HepG2 (cell line): ENCODE data around the gene LAMA5. TPM values are rescaled to one million over a fixed set of nuclear protein-coding genes. Genes with fewer than 3 reads are reported as not detected.

ENCODE experiments used
- AKAP8 ChIP-seq: sonication (generic); formaldehyde crosslinking; IDR thresholded peaks from 2 replicates; pipeline ENCODE4 v1.5.1; 2020; ENCODE audit warnings: mild to moderate bottlenecking, missing genetic modification reagents
- ARNTL ChIP-seq: sonication (generic); formaldehyde crosslinking; IDR thresholded peaks from 2 replicates; pipeline ENCODE4 v1.4.0; 2020; ENCODE audit warnings: mild to moderate bottlenecking, missing genetic modification reagents
- CC2D1A ChIP-seq: sonication (generic); formaldehyde crosslinking; IDR thresholded peaks from 2 replicates; pipeline ENCODE4 v1.8.1; 2023; ENCODE audit warnings: mild to moderate bottlenecking, missing genetic modification reagents
- CREB3 ChIP-seq: sonication (generic); formaldehyde crosslinking; IDR thresholded peaks from 2 replicates; pipeline ENCODE4 v1.5.0; 2020; ENCODE audit warnings: missing genetic modification reagents
- DRAP1 ChIP-seq: IDR thresholded peaks from 2 replicates; pipeline ENCODE4 v1.6.1; 2016; ENCODE audit warnings: missing genetic modification reagents, missing compliant biosample characterization
- GABPB1 ChIP-seq: IDR thresholded peaks from 2 replicates; pipeline ENCODE4 v1.6.1; 2016; ENCODE audit warnings: mild to moderate bottlenecking, missing genetic modification reagents, moderate library complexity, missing compliant biosample characterization
- GATAD2A ChIP-seq: IDR thresholded peaks from 2 replicates; pipeline ENCODE4 v1.6.1; 2016
- ISL2 ChIP-seq: sonication (generic); formaldehyde crosslinking; IDR thresholded peaks from 2 replicates; pipeline ENCODE4 v1.5.0; 2020; ENCODE audit warnings: missing genetic modification reagents
- NFATC3 ChIP-seq: sonication (generic); formaldehyde crosslinking; IDR thresholded peaks from 2 replicates; pipeline ENCODE4 v1.5.1; 2020; ENCODE audit warnings: mild to moderate bottlenecking, missing genetic modification reagents
- NFE2L2 ChIP-seq: fragments of 150-350 bp; IDR thresholded peaks from 2 replicates; pipeline ENCODE4 v1.6.1; 2014; ENCODE audit warnings: low read length
- PCBP1 ChIP-seq: fragments of 200-400 bp; formaldehyde crosslinking; IDR thresholded peaks from 2 replicates; pipeline ENCODE4 v1.6.1; 2017; ENCODE audit warnings: mild to moderate bottlenecking, low read depth, low read length, borderline replicate concordance
- POLR2A ChIP-seq, 2 experiments: IDR thresholded peaks; 2 replicates each; pipeline ENCODE4 v1.6.1; 2011; ENCODE audit warnings: low read depth in 2 of 2, low read length in 2 of 2, mild to moderate bottlenecking in 1 of 2, moderate library complexity in 1 of 2; ENCODE audit not compliant: insufficient read depth in 1 of 2
- POLR2AphosphoS5 ChIP-seq: IDR thresholded peaks from 2 replicates; pipeline ENCODE4 v1.6.1; 2012; ENCODE audit warnings: low read depth, low read length
- PTBP1 ChIP-seq: fragments of 200-400 bp; formaldehyde crosslinking; IDR thresholded peaks from 2 replicates; pipeline ENCODE4 v1.6.1; 2018; ENCODE audit warnings: low read length, low read depth; ENCODE audit not compliant: poor library complexity, severe bottlenecking
- SATB2 ChIP-seq: sonication (generic); formaldehyde crosslinking; IDR thresholded peaks from 2 replicates; pipeline ENCODE4 v1.5.0; 2020; ENCODE audit warnings: missing genetic modification reagents
- SIX1 ChIP-seq: sonication (generic); formaldehyde crosslinking; IDR thresholded peaks from 2 replicates; pipeline ENCODE4 v1.4.0; 2020; ENCODE audit warnings: missing genetic modification reagents, borderline replicate concordance
- SKI ChIP-seq: fragments of 450-650 bp; IDR thresholded peaks from one replicate; pipeline ENCODE4 v1.6.1; 2018; ENCODE audit warnings: mild to moderate bottlenecking; ENCODE audit not compliant: partially characterized antibody
- SMARCC2 ChIP-seq: fragments of 450-650 bp; IDR thresholded peaks from 2 replicates; pipeline ENCODE4 v1.6.1; 2017; ENCODE audit warnings: antibody characterized with exemption, mild to moderate bottlenecking
- ZBTB1 ChIP-seq: sonication (generic); formaldehyde crosslinking; IDR thresholded peaks from 2 replicates; pipeline ENCODE4 v1.4.0; 2020; ENCODE audit warnings: missing genetic modification reagents, borderline replicate concordance
- ZFP41 ChIP-seq: sonication (generic); formaldehyde crosslinking; IDR thresholded peaks from 2 replicates; pipeline ENCODE4 v1.4.0; 2020; ENCODE audit warnings: mild to moderate bottlenecking, missing genetic modification reagents, borderline replicate concordance
- ZNF17 ChIP-seq: sonication (generic); formaldehyde crosslinking; IDR thresholded peaks from 2 replicates; pipeline ENCODE4 v1.5.0; 2020; ENCODE audit warnings: mild to moderate bottlenecking, missing genetic modification reagents
- ZNF30 ChIP-seq: sonication (generic); formaldehyde crosslinking; IDR thresholded peaks from 2 replicates; pipeline ENCODE4 v1.5.0; 2020; ENCODE audit warnings: mild to moderate bottlenecking, missing genetic modification reagents
- ZNF326 ChIP-seq: sonication (generic); formaldehyde crosslinking; IDR thresholded peaks from 2 replicates; pipeline ENCODE4 v1.4.0; 2020; ENCODE audit warnings: missing genetic modification reagents, borderline replicate concordance
- ZNF879 ChIP-seq: sonication (generic); formaldehyde crosslinking; IDR thresholded peaks from 2 replicates; pipeline ENCODE4 v1.8.1; 2023; ENCODE audit warnings: missing genetic modification reagents
- polyA plus RNA-seq, 8 experiments: library from polyadenylated mRNA; depleted of rRNA in 3 of 8; stranded (reverse) in 7 of 8; unstranded in 1 of 8; fragments of >200 nt; fragmentation: Illumina TruSeq in 4 of 8; extraction: Trizol in 4 of 8; gene quantifications; 2 replicates each; pipeline versions ENCODE4 v1.2.1 to v1.2.3, GENCODE V29; 2011 to 2016; ENCODE audit warnings: low read depth in 4 of 8, missing spikeins in 1 of 8, mixed read lengths in 1 of 8; ENCODE audit not compliant: insufficient read depth in 1 of 8
- total RNA-seq, 5 experiments: library from RNA; depleted of rRNA; stranded (reverse); fragments of >200 nt; fragmentation: Illumina TruSeq; extraction: Trizol; gene quantifications; 2 replicates each; pipeline ENCODE4 v1.2.3, GENCODE V29; 2016; ENCODE audit warnings: low read depth in 1 of 5
- TF ChIP-seq, protein P1 (sequence below): IDR thresholded peaks from 2 replicates; pipeline ENCODE4 v1.6.1; 2012; ENCODE audit warnings: low read length, improper control_type of control experiment
- TF ChIP-seq, protein P2 (sequence below): sonication (generic); formaldehyde crosslinking; IDR thresholded peaks from 2 replicates; pipeline ENCODE4 v1.4.0; 2020; ENCODE audit warnings: low read depth, mild to moderate bottlenecking, missing genetic modification reagents

The LAMA5 gene
- total and polyA plus RNA-seq, 2 of the 13 experiments (the other 11 are each of a cell fraction or from before 2014, with no cell fraction given): 21.0 to 44.7 TPM

- TF ChIP-seq ZNF17 (CRISPR knock-in tag) (no peak), ARNTL (CRISPR knock-in tag) (peak; percentile 55), SKI (no peak), NFE2L2 (no peak), GABPB1 (peak; percentile 77), PTBP1 (peak; percentile 79), DRAP1 (peak; percentile 22; the same call in 1 of the 2 replicates), SATB2 (0 out of 2 replicates have a peak, but pooled peaks have one; percentile 55), SIX1 (no peak), NFATC3 (no peak), POLR2AphosphoS5 (peak; percentile 13; the same call in 1 of the 2 replicates), ZFP41 (CRISPR knock-in tag) (no peak), ZBTB1 (CRISPR knock-in tag) (no peak), POLR2A (IDR thresholded peaks at IDR 0.05; ENCODE audit: insufficient read depth in 1 of 2, low read depth in 2 of 2, low read length in 2 of 2) (no peak), AKAP8 (peak; percentile 56; the same call in 1 of the 2 replicates), ZNF326 (no peak), GATAD2A (CRISPR knock-in tag) (no peak), ZNF30 (no peak), ISL2 (CRISPR knock-in tag) (peak; percentile 41; the same call in 1 of the 2 replicates), CC2D1A (CRISPR knock-in tag) (no peak), PCBP1 (no peak), ZNF879 (CRISPR knock-in tag) (no peak; the same call in 1 of the 2 replicates), CREB3 (peak; percentile 87), SMARCC2 (no peak)
- TF ChIP-seq, protein P1, sequence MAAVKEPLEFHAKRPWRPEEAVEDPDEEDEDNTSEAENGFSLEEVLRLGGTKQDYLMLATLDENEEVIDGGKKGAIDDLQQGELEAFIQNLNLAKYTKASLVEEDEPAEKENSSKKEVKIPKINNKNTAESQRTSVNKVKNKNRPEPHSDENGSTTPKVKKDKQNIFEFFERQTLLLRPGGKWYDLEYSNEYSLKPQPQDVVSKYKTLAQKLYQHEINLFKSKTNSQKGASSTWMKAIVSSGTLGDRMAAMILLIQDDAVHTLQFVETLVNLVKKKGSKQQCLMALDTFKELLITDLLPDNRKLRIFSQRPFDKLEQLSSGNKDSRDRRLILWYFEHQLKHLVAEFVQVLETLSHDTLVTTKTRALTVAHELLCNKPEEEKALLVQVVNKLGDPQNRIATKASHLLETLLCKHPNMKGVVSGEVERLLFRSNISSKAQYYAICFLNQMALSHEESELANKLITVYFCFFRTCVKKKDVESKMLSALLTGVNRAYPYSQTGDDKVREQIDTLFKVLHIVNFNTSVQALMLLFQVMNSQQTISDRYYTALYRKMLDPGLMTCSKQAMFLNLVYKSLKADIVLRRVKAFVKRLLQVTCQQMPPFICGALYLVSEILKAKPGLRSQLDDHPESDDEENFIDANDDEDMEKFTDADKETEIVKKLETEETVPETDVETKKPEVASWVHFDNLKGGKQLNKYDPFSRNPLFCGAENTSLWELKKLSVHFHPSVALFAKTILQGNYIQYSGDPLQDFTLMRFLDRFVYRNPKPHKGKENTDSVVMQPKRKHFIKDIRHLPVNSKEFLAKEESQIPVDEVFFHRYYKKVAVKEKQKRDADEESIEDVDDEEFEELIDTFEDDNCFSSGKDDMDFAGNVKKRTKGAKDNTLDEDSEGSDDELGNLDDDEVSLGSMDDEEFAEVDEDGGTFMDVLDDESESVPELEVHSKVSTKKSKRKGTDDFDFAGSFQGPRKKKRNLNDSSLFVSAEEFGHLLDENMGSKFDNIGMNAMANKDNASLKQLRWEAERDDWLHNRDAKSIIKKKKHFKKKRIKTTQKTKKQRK: no peak
- TF ChIP-seq, protein P2, sequence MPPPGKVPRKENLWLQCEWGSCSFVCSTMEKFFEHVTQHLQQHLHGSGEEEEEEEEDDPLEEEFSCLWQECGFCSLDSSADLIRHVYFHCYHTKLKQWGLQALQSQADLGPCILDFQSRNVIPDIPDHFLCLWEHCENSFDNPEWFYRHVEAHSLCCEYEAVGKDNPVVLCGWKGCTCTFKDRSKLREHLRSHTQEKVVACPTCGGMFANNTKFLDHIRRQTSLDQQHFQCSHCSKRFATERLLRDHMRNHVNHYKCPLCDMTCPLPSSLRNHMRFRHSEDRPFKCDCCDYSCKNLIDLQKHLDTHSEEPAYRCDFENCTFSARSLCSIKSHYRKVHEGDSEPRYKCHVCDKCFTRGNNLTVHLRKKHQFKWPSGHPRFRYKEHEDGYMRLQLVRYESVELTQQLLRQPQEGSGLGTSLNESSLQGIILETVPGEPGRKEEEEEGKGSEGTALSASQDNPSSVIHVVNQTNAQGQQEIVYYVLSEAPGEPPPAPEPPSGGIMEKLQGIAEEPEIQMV (CRISPR knock-in tag): no peak
Measured at GRCh38 chr20:62366370-62367135, 559 bp downstream of the LAMA5 start (continued).
